ENCODE data around the gene MYRIP.

DNA sequence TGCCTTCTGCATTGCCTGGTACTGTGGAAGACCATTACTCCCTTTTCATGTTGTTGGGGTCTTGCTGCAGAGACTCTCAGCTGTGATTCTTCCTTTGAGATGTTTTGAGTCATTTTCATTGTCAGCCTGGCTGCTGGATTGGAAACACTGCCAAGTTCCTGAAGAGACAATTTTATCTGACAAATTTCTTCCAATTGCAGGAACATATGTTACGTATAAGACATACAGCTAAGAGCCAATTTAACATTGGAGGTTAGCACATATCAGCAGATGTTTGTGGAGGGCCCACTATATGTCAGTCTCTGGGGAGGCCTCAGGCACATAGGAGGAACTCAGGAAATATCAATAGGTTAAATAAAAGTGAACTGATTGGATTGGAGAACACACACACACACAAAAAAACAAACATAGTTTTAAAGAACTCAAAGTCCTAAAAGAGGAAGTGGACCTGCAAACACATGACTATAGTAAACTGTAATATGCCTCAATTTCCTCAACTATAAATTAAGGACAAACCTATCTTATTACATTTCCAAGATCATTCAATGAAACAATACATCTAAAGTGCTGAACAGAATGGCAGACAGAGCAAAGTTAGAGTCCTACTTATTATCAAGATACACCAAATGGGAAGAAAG lies 172.3 kb downstream of the MYRIP start:
- TF ChIP-seq, protein P1, sequence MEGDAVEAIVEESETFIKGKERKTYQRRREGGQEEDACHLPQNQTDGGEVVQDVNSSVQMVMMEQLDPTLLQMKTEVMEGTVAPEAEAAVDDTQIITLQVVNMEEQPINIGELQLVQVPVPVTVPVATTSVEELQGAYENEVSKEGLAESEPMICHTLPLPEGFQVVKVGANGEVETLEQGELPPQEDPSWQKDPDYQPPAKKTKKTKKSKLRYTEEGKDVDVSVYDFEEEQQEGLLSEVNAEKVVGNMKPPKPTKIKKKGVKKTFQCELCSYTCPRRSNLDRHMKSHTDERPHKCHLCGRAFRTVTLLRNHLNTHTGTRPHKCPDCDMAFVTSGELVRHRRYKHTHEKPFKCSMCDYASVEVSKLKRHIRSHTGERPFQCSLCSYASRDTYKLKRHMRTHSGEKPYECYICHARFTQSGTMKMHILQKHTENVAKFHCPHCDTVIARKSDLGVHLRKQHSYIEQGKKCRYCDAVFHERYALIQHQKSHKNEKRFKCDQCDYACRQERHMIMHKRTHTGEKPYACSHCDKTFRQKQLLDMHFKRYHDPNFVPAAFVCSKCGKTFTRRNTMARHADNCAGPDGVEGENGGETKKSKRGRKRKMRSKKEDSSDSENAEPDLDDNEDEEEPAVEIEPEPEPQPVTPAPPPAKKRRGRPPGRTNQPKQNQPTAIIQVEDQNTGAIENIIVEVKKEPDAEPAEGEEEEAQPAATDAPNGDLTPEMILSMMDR (conservative IDR thresholded peaks at IDR 0.05), result no peak
- no peak for TF ChIP-seq ZFX (IDR thresholded peaks at IDR 0.05)

Data from C4-2B (cell line).